ENCODE results near the gene TMEM11. TPM values are rescaled to one million over a fixed set of nuclear protein-coding genes. Genes with fewer than 3 reads are reported as not detected.

The TMEM11 gene
- total RNA-seq, 6 donors from 2014 or later = 13.0 to 38.9 (median 21.6) TPM

Small RNAs within 50 kb of the gene (small RNA-seq; reads per million reads assigned to genes)
- gene RN7SL426P = 0 reads per million in 4 donors

Other genes with a start within 250 kb of the TMEM11 start
- 100 to 1,000 TPM; 134 to 302 (median 177) TPM for gene USP22, start 171.2 kb downstream of the TMEM11 start, total RNA-seq
- 10 to 100 TPM; 16.8 to 47.2 (median 30.2) TPM for gene DHRS7B, start 87.2 kb downstream of the TMEM11 start, total RNA-seq
- gene NATD1, start 39.2 kb upstream of the TMEM11 start, total RNA-seq = 10 to 100 TPM; 11.2 to 32.5 (median 16.1) TPM
- 100 to 1,000 TPM in 1 of 6 donors, 10 to 100 TPM in 5; 45.1 to 134 (median 79.5) TPM for gene MAP2K3, start 70.5 kb upstream of the TMEM11 start, total RNA-seq
- gene KCNJ12, start 162.2 kb upstream of the TMEM11 start, total RNA-seq = 1 to 10 TPM; 1.2 to 3.8 (median 2.0) TPM